Stimulated activated CD4-positive, alpha-beta T cell treated with anti-CD3 and anti-CD28 coated beads, Interleukin-4, amount 100 ng/mL, for 24 hours (primary cell): Measurements from ENCODE around the gene AGO3.

Source experiments
- DNase-seq: peaks from one replicate; pipeline ENCODE4 v3.0.0-alpha.2; 2020

AGO3 gene

GRCh38 chr1:36084497-36085115 is 153.7 kb downstream of the AGO3 start:
- no peak for DNase-seq

DNA sequence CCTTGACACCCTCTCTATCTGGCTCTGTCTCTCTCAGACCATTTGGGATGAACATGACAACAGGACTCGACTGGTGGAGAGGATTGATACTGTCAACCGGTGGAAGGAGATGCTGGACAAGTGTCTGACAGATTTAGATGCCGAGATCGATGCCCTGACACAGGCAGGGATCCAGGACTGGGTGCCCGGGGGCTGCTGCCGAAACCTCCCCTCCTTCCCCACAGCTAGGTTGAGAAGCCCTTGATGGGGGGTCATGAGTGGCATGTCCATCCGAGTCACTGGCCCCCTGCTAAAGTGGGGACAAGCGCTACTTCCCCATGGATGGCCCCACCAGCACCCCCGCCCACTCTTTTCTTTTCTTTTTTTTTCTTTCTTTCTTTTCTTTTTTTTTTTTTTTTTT is 154.2 kb downstream of the AGO3 start:
- DNase-seq: no peak

GRCh38 chr1:36085686-36086526 is 155.0 kb downstream of the AGO3 start:
- no peak for DNase-seq

- DNase-seq: no peak
Observed at GRCh38 chr1:36086529-36087232, 155.8 kb downstream of the AGO3 start.

GRCh38 chr1:36087233-36088123 is 156.6 kb downstream of the AGO3 start:
- DNase-seq: no peak

DNA sequence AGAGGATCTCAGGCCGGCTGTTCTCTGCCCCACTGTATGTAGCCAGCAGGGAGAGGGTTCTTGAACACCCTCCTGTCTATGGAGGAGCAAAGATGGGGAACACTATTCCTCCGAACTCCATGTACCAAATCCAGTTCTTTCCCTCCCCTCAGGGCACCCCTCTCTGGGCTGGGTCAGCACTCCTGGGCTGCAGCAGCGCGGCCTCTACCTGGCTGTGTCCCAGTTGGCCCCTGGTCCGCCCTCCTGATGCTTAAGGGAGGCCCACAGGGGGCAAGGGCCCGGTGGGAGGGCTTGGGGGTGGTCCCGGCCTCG is 157.3 kb downstream of the AGO3 start:
- DNase-seq: no peak

GRCh38 chr1:36088577-36089392 is 157.9 kb downstream of the AGO3 start, which contains the start of gene ADPRS:
TSS of gene ADPRS (plus strand) at chr1:36088892. CDS start at chr1:36088905, 13 bp downstream.
- DNase-seq: peak; percentile 92

DNA sequence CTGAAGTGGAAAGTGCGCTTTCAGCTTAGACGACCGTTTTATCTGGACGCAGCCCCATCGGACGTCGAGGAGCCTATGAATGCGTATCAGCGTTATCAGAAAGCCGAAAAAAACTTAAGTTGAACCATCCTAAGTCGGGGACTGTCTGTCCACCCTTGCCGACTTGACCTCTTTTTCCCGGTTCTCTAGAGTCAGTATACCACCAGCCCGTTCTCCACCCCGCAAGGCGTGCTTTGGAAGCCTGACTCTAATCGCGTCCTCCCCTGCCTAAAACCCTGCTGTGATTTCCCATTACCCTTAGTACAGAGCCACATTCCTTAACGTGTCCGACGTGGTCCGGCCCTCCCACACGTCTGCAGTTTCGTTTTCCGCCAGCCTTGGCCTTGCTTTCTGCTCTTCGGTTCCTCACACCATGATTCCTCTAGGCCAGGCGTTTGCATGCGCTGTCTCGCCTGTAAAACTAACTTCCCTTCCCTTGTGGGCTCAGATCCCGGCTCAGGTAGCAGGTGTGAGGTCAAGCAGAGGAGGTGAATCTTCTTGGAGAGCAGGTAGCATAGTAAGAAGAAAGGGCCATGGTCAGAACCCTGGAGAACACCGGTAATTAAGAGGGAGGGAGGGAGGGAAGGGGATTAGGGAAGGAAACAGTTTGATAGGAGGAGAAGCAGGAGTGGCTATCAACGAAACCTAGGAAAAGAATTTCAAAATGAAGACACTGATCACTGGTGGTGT is 158.7 kb downstream of the AGO3 start:
- DNase-seq: no peak

GRCh38 chr1:36091141-36091540 is 160.2 kb downstream of the AGO3 start:
- DNase-seq: no peak

GRCh38 chr1:36091698-36092097 is 160.8 kb downstream of the AGO3 start:
- no peak for DNase-seq

DNA sequence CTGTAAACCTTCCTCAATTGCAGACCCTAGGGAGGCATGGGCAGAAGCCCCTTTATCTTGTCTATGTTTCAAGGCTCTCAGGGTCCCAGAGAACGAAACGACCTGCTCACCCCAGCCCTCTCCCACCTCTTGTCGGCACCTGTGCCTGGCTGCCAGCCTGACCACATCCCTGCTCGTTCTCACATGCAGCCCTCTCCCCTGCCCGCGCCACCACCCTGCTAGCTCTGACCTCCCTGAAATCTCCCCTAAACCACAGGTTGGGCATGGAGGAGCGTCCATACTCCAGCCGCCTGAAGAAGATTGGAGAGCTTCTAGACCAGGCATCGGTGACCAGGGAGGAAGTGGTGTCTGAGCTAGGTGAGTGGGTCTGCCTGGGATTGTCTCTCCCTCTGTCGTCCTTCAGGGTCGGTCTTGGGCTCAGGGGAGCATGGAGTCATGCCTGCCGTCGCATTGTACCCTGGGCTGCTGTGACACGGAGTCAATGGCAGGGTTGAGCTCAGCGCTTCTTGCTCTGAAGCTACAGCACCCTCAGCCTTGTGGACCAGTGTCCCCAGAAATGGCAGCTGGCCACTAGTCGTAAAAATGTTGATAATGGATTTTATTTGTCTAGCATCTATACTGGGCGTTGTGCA is 161.4 kb downstream of the AGO3 start:
- no peak for DNase-seq

DNA sequence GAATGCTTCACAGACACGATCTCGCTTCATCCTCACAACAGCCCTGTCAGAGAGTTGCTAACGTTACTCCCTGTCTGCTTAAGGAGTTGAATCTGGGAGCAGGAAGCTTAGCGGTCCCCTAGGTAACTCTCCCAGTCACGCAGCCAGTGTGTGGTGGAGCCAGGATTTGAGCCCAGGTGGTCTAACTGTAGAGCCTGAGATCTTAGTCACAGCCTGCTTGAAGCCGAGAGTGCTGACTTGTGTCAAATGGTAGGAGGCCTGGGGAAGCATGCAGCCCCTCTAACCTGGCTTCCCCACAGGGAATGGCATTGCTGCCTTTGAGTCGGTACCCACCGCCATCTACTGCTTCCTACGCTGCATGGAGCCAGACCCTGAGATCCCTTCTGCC is 161.9 kb downstream of the AGO3 start:
- no peak for DNase-seq

GRCh38 chr1:36093226-36093625 is 162.3 kb downstream of the AGO3 start:
- DNase-seq: no peak

- no peak for DNase-seq
Observed at GRCh38 chr1:36093929-36094328, 163.0 kb downstream of the AGO3 start.

- DNase-seq: no peak
Observed at GRCh38 chr1:36094621-36095061, 163.7 kb downstream of the AGO3 start.

DNA sequence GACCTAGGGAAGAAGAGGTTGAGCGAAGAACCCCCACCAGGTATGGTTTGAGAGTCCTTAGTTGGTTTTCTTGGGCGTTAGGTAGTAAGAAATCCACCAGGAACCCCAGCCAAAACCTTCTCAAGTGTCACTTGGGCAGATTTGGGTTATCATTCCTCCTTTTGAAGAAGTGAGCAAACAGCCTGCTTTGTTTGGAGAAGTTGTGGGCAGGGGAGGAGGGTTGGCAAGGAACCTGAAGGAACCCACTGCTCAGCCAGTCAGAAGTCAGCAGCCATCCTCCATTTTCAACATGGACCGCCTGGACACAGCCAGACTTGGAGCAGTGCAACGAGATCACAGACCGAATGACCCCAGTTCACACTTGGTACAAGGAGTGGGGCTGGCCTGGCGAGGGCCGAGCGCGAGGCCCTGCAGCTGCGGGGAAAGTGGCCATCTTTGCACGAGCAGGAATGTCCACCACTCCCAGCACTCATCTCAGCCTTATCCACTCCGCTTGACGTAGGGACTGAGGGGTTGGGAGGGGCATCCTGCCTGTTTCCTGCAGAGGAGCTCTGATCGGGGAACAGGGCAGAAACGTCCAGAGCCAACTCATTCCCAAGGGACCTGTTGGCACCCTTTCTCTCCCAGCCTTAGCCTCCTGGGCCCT is 165.0 kb downstream of the AGO3 start:
- no peak for DNase-seq

DNA sequence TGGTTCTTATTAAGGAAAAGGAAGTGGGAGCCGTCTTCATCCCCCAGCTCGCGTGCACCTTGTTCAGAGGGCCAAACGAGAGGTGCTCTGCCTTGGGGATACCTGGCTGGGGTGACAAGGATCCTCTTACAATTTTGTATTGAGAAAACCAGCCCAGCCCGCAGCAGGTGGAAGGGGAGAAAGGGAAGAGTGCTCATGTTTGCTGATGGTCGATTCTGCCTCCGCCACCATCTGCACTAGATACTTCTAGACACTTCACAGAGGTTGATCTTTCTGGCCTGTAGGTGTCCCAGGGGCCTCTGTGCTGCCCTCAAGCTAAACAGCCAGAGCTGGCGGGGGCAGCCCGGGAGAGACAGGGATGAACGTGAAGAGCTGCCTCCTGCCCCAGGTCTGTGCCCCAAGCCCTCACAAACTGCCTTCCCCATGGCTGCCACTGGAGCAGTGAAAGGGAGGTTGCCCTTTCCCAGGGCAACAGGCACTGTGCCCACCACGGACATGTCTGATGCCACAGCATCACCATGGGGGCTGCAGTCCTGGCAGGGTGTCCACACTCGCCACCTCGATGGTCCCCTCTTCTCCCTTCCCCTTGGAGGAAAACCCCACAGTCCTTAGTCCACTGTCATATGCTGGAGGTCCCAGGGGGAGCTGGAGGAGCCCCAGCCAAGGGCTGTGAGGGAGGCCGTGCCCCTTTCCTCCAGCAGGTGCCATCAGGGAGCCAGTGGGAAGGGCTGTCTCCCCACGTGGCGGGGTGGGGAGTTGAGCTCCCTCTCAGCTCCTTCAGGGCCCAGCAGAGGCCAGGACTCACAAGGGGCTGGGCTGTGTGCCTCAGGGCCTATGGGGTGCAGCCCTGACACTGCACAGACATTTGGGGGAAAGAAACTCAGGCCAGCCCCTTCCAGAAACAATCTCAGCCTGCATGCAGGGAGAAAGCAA is 165.9 kb downstream of the AGO3 start:
- no peak for DNase-seq

DNA sequence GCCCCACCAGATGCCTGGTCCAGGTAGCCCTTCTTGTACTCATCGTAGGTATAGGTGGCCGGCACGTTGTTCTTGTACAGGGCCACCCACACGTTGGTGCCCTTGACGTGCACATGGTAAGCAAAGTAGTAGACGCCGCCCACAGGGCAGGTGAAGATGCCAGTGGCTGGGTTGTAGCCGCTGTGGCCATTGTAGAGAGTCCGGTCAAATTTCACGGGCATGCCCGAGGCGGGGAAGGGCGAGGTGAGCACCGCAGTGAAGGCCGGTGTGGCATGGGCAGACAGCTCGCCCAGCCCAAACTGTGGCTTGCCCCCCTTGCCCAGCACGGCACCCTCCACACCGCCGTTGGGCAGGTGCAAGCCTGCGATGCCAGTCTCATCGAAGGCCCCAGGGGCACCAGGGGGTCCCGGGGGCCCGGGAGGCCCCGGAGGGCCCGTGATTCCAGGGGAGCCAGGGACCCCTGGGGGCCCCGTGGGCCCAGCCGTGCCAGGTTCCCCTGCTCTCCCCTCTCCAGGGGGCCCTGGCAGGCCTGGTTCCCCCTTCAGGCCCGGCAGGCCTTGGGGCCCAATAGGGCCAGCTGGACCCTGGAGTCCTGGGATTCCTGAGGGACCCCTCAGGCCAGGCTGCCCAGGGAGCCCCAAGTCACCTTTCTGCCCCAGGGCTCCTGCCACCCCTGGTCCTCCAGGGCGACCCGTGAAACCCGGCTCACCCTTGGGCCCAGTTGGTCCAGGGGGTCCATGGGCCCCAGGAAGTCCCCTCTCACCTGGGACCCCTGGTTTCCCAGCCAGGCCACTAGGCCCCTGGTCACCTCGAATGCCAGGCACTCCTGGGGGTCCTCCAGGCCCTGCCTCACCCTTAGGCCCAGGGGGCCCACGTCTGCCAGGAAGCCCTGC is 167.0 kb downstream of the AGO3 start:
- DNase-seq: no peak
